Measurements from ENCODE around the gene CLHC1.

The CLHC1 gene

DNA sequence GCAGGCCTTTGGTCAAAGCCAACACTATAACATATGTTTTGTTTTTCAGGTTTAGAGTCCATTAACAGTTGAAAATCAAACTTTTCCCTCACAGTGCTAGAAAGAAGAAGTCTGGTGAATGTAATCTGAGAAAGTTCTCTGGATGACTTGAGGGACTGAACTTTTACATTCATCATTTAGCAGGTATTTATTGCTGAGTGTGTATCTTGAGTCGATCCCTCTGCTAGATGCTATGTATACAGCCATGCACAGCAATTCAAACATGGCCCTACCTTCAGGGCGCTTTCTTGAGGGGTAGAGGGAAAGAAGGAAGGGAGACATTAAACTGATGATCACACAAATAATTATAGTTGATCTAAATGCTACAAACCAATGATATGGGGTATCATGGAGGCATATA lies 89.6 kb downstream of the CLHC1 start:
- no peak for DNase-seq (ENCODE audit: low read depth)
- no peak overlapping the region for H3K4me3 ChIP-seq (ENCODE audit: low read length)
- TF ChIP-seq, protein P1, sequence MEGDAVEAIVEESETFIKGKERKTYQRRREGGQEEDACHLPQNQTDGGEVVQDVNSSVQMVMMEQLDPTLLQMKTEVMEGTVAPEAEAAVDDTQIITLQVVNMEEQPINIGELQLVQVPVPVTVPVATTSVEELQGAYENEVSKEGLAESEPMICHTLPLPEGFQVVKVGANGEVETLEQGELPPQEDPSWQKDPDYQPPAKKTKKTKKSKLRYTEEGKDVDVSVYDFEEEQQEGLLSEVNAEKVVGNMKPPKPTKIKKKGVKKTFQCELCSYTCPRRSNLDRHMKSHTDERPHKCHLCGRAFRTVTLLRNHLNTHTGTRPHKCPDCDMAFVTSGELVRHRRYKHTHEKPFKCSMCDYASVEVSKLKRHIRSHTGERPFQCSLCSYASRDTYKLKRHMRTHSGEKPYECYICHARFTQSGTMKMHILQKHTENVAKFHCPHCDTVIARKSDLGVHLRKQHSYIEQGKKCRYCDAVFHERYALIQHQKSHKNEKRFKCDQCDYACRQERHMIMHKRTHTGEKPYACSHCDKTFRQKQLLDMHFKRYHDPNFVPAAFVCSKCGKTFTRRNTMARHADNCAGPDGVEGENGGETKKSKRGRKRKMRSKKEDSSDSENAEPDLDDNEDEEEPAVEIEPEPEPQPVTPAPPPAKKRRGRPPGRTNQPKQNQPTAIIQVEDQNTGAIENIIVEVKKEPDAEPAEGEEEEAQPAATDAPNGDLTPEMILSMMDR (IDR thresholded peaks at IDR 0.05; ENCODE audit: insufficient read depth, low read depth, low read length, missing control alignments): no peak

DNA sequence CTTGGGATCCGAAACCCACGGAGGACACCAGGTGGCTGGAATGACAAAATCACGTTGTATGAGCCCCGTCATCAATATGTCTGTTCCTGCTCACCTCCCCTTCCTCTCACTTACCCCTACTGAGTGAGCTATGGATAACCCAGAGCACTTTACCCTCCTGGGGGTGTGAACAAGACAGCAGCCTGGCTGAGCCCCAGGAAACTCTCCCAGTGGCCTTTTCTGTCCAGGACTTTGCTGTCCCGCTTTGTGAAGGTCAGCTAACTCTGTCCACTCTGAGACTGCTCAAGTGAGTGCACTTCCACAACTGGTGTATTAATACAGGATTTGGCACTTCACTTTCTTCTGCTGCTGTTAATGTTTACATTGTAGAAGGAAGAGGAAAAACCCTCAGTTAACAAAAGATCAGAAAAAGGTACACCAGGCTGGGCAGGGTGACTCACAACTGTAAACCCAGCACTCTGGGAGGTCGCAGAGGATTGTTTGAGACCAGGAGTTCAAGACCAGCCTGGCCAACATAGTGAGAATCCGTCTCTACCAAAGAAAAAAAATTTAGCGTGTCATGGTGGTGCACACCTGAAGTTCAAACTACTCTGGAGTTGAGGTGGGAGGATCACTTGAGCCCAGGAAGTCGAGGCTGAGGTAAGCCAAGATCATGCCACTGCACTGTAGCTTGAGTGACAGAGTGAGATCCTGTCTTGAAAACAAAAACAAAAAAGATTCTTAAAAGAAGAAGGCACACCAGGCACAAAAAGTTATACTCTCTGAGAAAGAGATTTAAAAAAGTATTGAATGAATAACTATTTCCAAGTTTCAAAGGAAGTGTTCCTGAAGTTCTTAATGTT lies 90.3 kb downstream of the CLHC1 start:
- no peak for DNase-seq (ENCODE audit: low read depth)
- H3K4me3 ChIP-seq (ENCODE audit: low read length): no peak overlapping the region
- TF ChIP-seq, protein P1 (IDR thresholded peaks at IDR 0.05; ENCODE audit: insufficient read depth, low read depth, low read length, missing control alignments): no peak

DNA sequence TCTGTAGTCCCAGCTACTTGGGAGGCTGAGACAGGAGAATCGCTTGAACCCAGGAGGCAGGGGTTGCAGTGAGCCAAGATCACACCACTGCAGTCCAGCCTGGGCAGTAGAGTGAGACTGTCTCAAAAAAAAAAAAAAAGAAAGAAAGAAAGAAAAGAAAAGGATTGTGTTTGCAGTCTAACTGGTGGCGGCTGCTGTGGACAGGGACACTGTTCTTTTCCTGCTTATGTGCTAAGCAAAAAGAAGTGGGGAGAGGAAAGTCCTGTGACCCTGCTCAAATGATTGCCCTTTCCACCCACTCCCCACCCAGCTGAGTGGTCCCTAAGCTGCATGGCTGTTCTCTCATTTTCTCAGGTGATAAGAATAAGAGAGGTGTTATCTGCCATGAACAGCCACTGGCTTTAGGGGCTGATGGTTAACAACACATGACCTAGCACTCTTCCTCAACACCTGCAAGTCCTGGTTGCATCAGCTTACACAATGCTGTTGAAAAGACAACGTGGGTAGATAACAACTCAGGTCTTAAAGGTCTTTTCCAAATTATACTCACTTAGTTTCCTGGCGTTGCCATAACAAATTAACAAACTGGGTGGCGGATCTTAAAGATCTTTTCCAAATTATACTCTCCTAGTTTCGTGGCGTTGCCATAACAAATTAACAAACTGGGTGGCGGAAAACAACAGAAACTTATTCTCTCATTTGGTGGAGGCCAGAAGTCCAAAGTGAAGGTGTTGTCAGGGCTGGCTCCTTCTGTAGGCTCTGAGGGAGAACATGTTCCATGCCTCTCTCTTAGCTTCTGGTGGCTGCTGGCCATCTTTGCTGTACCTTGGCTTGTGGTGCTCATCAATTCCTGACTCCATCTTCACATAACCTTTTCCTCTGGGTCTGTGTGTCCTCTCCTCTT lies 91.5 kb downstream of the CLHC1 start:
- no peak for DNase-seq (ENCODE audit: low read depth)
- no peak overlapping the region for H3K4me3 ChIP-seq (ENCODE audit: low read length)
- TF ChIP-seq, protein P1 (IDR thresholded peaks at IDR 0.05; ENCODE audit: insufficient read depth, low read depth, low read length, missing control alignments): no peak

DNA sequence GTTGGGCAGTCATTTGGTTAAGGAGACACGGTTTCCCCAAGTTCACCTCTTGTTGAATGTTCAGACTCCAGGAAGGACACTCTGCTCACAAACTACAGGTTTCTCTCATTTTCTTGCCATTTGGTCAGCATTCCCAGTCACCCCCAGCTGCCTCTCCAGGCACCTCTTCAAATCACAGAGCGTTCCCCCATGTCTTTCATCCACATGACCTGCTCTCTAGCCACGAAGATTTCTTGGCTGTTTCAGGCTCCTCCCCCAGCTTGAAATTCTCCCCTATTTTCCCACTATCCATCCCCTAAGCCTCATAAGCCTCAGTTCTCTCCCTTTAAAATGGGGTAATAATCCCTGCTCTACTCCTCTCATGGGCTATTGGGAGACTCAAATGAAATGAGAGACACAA lies 92.8 kb downstream of the CLHC1 start:
- TF ChIP-seq, protein P1 (IDR thresholded peaks at IDR 0.05; ENCODE audit: insufficient read depth, low read depth, low read length, missing control alignments): no peak
- H3K4me3 ChIP-seq (ENCODE audit: low read length): no peak overlapping the region
- DNase-seq (ENCODE audit: low read depth): no peak

DNA sequence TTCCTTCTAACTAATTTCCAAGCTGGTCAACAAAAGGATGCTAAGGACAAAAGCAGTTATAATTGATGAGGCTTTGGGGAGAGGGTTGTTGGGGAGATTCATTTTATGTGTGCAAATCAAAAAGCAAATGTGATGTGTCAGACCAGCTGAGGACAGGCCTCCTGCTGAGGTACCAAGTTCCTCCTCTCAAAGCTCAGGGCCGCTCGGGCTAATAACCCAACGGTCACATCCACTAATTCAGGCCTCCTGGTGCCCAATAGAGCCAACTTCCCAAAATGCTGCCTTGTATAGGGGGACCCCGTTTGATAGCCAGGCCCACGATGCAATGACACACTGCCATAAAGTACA lies 93.2 kb downstream of the CLHC1 start:
- TF ChIP-seq, protein P1 (IDR thresholded peaks at IDR 0.05; ENCODE audit: insufficient read depth, low read depth, low read length, missing control alignments): no peak
- no peak for DNase-seq (ENCODE audit: low read depth)
- H3K4me3 ChIP-seq (ENCODE audit: low read length): no peak overlapping the region

DNA sequence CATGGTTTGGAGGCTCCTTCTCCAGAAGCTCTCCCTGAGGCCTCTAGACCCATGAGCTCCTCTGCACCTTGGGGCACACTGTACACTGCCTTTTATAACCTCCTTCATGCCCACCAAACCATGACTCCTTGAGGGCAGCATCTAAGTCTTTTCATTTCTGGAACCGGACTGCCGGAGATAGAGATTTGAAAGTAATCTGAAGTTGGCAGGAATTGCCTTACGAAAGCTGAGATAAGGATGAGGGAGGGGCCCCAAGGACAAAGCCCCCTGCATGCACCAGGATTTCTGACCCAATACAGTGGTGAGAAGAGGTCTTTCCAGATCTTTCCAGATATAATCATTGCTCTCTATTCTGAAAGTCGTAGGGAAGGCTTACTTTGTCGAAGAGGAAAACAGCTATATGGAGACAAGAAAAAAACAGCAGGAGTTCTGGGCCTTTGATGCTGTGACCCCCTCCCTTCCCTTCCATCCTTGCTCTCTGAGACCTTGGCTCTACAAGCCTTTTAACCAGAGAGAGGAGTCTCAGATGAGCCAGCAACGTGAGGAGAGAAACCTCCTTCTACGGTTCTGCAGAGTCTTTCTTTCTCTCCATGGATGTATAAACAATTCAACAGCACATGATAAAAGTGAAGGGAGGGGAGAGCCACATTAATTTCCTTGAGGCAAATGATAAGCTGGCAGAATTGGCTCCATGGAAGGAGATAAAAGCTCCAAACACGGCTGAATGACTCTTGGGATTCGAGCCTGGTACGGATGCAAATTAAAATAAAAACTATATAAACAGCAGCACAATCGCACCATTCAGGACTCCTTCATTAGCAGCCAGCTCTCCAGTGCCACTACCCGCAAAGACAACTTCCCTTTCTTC lies 93.8 kb downstream of the CLHC1 start:
- no peak for DNase-seq (ENCODE audit: low read depth)
- no peak overlapping the region for H3K4me3 ChIP-seq (ENCODE audit: low read length)
- TF ChIP-seq, protein P1 (IDR thresholded peaks at IDR 0.05; ENCODE audit: insufficient read depth, low read depth, low read length, missing control alignments): no peak

Data from epithelial cell of esophagus (primary cell).